T follicular helper cell (primary cell): ENCODE data around the gene CCDC175.

Experiments
- DNase-seq: peaks from one replicate; pipeline ENCODE4 v3.0.0-alpha.2; 2020; ENCODE audit warnings: low read depth

Gene CCDC175

GRCh38 chr14:59540852-59541251 is 35.8 kb downstream of the CCDC175 start:
- no peak for DNase-seq

GRCh38 chr14:59538936-59539335 is 37.7 kb downstream of the CCDC175 start:
- no peak for DNase-seq

- DNase-seq, result no peak
Observed at GRCh38 chr14:59537476-59537875, 39.1 kb downstream of the CCDC175 start.

- DNase-seq, result no peak
Observed at GRCh38 chr14:59534361-59534987, 42.1 kb downstream of the CCDC175 start.

GRCh38 chr14:59532419-59532818 is 44.2 kb downstream of the CCDC175 start:
- DNase-seq, result no peak

- DNase-seq, result no peak
Observed at GRCh38 chr14:59530349-59530748, 46.3 kb downstream of the CCDC175 start.

GRCh38 chr14:59529189-59529588 is 47.4 kb downstream of the CCDC175 start:
- DNase-seq, result no peak

- DNase-seq, result no peak
Observed at GRCh38 chr14:59520224-59520623, 56.4 kb downstream of the CCDC175 start.

GRCh38 chr14:59511916-59512575 is 64.6 kb downstream of the CCDC175 start:
- no peak for DNase-seq

GRCh38 chr14:59510966-59511365 is 65.6 kb downstream of the CCDC175 start:
- no peak for DNase-seq

GRCh38 chr14:59510001-59510400 is 66.6 kb downstream of the CCDC175 start:
- no peak for DNase-seq

- DNase-seq, result no peak
Observed at GRCh38 chr14:59509101-59509500, 67.5 kb downstream of the CCDC175 start.

- no peak for DNase-seq
Observed at GRCh38 chr14:59507752-59508103, 68.9 kb downstream of the CCDC175 start.

- DNase-seq, result peak; percentile 31
Observed at GRCh38 chr14:59507063-59507751, 69.4 kb downstream of the CCDC175 start.

- no peak for DNase-seq
Observed at GRCh38 chr14:59503256-59503655, 73.4 kb downstream of the CCDC175 start.

- no peak for DNase-seq
Observed at GRCh38 chr14:59500732-59501131, 75.9 kb downstream of the CCDC175 start.

GRCh38 chr14:59492384-59492783 is 84.2 kb downstream of the CCDC175 start:
- no peak for DNase-seq

- no peak for DNase-seq
Observed at GRCh38 chr14:59490756-59491155, 85.9 kb downstream of the CCDC175 start.

- no peak for DNase-seq
Observed at GRCh38 chr14:59484639-59485175, 91.9 kb downstream of the CCDC175 start.

GRCh38 chr14:59483819-59484638 is 92.6 kb downstream of the CCDC175 start, which contains the start of the genes JKAMP and L3HYPDH:
Gene JKAMP, plus strand, starts transcription at chr14:59484517. Its CDS starts 73 bp downstream, at chr14:59484590.
Gene L3HYPDH, minus strand, starts transcription at chr14:59484408. Its CDS starts 92 bp downstream, at chr14:59484316.
- DNase-seq, result peak; percentile 95

- DNase-seq, result no peak
Observed at GRCh38 chr14:59483363-59483762, 93.2 kb downstream of the CCDC175 start.
